Spinal cord (tissue), 10 donors: ENCODE measurements around the gene LILRA1. TPM values are rescaled to one million over a fixed set of nuclear protein-coding genes. Genes with fewer than 3 reads are reported as not detected.
"Not testable (repeated sequence)": the region's sequence is repeated elsewhere in the genome, so short reads cannot be mapped to it uniquely, and the experiment has no call there.

Experiments used
- DNase-seq, 6 donors: peaks; one replicate each; pipeline versions ENCODE4 v3.0.0 to v3.0.0-alpha.2; 2013 to 2015; ENCODE audit warnings: low spot score in 6 of 6, low read depth in 4 of 6
- H3K27ac ChIP-seq: one replicate; pipeline ENCODE4 v1.5.1; 2013; ENCODE audit warnings: low read depth, low read length, control low read depth
- H3K27me3 ChIP-seq: one replicate; pipeline ENCODE4 v1.6.1; 2013; ENCODE audit warnings: low read length; ENCODE audit not compliant: control insufficient read depth, insufficient read depth
- H3K36me3 ChIP-seq: one replicate; pipeline ENCODE4 v1.6.1; 2013; ENCODE audit warnings: low read length; ENCODE audit not compliant: control insufficient read depth, insufficient read depth
- H3K4me1 ChIP-seq: one replicate; pipeline ENCODE4 v1.6.1; 2013; ENCODE audit warnings: low read length; ENCODE audit not compliant: control insufficient read depth, insufficient read depth
- H3K4me3 ChIP-seq: one replicate; pipeline ENCODE4 v1.5.1; 2013; ENCODE audit warnings: low read depth, low read length, control low read depth
- H3K9me3 ChIP-seq: one replicate; pipeline ENCODE4 v1.6.1; 2013; ENCODE audit warnings: low read length; ENCODE audit not compliant: control insufficient read depth, insufficient read depth
- WGBS: methylation state at CpG from one replicate; pipeline ENCODE4 v1.1.5; 2013; ENCODE audit warnings: missing lambda C conversion rate; ENCODE audit not compliant: insufficient coverage; 5-methylcytosine and 5-hydroxymethylcytosine counted together
- polyA plus RNA-seq, 2 donors: library from polyadenylated mRNA; unstranded; fragments of 120-200 nt; gene quantifications; one replicate each; pipeline ENCODE4 v1.2.1, GENCODE V29; 2013; ENCODE audit not compliant: insufficient read length in 2 of 2
- total RNA-seq, 2 donors: library from RNA; depleted of rRNA in 1 of 2; stranded (reverse); fragments of 120-200 nt in 1 of 2; fragments of >200 nt in 1 of 2; gene quantifications; one replicate each; pipeline versions ENCODE4 v1.2.3 to v1.2.4, GENCODE V29; 2013 to 2014
- donor health status: healthy.

The LILRA1 gene
- total and polyA plus RNA-seq, 4 donors = 0.72 to 1.4 (median 0.91) TPM

DNA sequence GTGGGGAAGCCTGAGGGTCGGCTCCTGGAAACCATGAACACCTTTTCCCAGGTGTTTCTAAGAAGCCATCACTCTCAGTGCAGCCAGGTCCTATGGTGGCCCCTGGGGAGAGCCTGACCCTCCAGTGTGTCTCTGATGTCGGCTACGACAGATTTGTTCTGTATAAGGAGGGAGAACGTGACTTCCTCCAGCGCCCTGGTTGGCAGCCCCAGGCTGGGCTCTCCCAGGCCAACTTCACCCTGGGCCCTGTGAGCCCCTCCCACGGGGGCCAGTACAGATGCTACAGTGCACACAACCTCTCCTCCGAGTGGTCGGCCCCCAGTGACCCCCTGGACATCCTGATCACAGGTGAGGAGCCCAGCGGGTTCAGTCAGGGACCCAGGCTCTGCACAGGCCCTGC is 18.2 kb upstream of the LILRA1 start:
- not testable (repeated sequence) for H3K4me3 ChIP-seq, H3K27ac ChIP-seq, DNase-seq, H3K36me3 ChIP-seq, H3K9me3 ChIP-seq, H3K27me3 ChIP-seq, H3K4me1 ChIP-seq
- 84% methylated on average over 5 of the region's 9 CpGs for WGBS

DNA sequence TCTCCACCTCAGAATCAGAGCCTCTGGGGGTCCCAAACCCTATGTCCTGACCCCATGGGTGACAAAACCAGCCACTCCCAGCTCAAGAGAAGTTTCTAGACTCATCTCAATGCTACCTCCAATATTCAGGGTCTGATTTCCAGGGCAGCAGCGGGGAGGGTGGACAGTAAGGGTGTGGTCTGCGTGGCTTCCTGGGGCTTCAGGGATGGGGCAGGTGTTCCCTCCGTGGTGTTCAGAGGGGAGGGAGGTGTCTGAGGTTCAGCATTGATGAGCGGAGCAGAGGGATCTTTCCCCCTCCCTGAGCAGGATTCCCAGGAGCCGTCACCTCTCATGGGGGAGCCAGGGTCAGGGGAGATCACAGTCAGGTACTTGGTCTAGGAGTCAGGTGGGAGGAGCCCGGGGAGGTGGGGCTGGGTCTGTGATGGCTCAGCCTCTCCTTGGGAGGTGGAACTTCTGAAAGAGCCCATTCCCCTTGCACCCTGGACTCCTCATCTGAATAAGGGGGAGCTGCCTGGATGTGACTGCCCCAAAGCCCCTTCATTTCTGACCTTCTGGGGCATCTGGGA is 16.9 kb upstream of the LILRA1 start:
- Histone ChIP-seq H3K27ac (no peak overlapping the region), H3K4me3 (no peak overlapping the region), H3K4me1 (no peaks in the 10 kb centered on the region), H3K9me3 (no peaks in the 10 kb centered on the region), H3K27me3 (no peaks in the 10 kb centered on the region), H3K36me3 (no peaks in the 10 kb centered on the region)
- WGBS = 79% methylated on average over 6 of the region's 6 CpGs
- no peak for DNase-seq

DNA sequence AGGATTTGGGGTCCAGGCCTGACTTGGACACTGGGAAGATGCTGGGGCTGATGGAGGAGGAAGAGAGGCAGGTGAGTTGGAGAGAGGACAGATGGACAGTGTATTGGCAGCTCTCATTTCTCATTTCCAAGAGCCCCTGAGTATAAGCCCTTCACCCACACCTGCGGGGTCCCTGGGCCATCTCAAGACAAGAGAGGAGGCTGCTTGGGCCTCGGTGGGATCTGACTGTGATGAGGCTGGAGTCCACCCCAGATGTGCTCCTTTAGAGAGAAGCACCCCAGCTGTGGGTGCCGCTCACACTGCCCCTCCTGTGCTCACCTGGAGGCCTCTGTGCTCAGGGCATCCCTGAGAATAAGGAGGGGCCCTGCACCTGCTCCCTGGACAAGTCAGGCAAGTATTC is 16.1 kb upstream of the LILRA1 start:
- DNase-seq = no peak
- Histone ChIP-seq H3K36me3 (no peaks in the 10 kb centered on the region), H3K4me1 (no peaks in the 10 kb centered on the region), H3K27me3 (no peaks in the 10 kb centered on the region), H3K9me3 (no peaks in the 10 kb centered on the region), H3K4me3 (no peak overlapping the region), H3K27ac (no peak overlapping the region)
- WGBS = 78% methylated on average over 2 of the region's 3 CpGs

DNA sequence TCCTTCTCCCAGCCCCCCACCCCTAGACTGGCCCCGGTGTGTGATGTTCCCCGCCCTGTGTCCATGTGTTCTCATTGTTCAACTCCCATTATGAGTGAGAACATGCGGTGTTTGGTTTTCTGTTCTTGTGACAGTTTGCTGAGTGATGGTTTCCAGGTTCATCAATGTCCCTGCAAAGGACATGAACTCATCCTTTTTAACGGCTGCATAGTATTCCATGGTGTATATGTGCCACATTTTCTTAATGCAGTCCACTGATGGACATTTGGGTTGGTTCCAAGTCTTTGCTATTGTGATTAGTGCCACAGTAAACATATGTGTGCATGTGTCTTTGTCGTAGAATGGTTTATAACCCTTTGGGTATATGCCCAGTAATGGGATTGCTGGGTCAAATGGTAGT is 15.2 kb upstream of the LILRA1 start:
- not testable (repeated sequence) for H3K27me3 ChIP-seq, DNase-seq, H3K9me3 ChIP-seq, H3K27ac ChIP-seq, H3K4me3 ChIP-seq, H3K36me3 ChIP-seq, H3K4me1 ChIP-seq
- WGBS = 84% methylated on average over 3 of the region's 5 CpGs

DNA sequence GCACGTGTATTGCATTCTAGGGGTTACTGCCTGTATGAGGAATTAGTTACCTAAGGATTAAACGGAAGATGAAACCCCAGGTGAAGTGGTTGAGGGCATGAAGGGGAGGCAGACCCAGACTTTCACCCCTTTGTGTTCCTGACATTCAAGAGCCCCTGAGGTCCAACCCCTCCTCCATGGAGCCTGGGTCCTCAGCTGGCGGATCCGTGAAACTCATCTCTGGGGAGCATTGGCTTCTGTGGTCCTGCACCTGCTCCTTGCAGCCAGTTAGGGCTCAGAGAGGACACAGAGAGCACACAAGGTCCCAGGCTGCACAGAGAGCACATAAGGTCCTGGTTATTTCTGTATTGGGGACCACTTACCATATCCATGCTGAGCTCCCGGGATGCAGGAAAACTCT is 7.0 kb upstream of the LILRA1 start:
- no peak for DNase-seq
- no peaks in the 10 kb centered on the region for H3K4me1 ChIP-seq
- H3K4me3 ChIP-seq = no peak overlapping the region
- no peaks in the 10 kb centered on the region for H3K9me3 ChIP-seq
- H3K36me3 ChIP-seq = no peaks in the 10 kb centered on the region
- H3K27ac ChIP-seq = no peak overlapping the region
- 89% methylated on average over 4 of the region's 5 CpGs for WGBS
- no peaks in the 10 kb centered on the region for H3K27me3 ChIP-seq

DNA sequence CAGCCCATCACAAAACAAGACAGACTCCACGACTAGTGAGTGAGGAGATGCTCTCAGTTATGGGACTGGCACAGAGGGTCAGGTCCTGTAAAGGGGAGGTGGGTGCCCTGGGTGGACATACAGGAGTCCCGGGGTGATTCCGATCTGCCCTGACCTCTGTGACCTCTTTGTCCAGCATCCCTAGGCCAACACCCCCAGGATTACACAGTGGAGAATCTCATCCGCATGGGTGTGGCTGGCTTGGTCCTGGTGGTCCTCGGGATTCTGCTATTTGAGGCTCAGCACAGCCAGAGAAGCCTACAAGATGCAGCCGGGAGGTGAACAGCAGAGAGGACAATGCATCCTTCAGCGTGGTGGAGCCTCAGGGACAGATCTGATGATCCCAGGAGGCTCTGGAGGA is 6.4 kb upstream of the LILRA1 start:
- H3K36me3 ChIP-seq = no peaks in the 10 kb centered on the region
- H3K4me1 ChIP-seq = no peaks in the 10 kb centered on the region
- no peaks in the 10 kb centered on the region for H3K27me3 ChIP-seq
- no peak for DNase-seq
- 70% methylated on average over 6 of the region's 7 CpGs for WGBS
- no peak overlapping the region for H3K4me3 ChIP-seq
- H3K27ac ChIP-seq = no peak overlapping the region
- H3K9me3 ChIP-seq = no peaks in the 10 kb centered on the region

DNA sequence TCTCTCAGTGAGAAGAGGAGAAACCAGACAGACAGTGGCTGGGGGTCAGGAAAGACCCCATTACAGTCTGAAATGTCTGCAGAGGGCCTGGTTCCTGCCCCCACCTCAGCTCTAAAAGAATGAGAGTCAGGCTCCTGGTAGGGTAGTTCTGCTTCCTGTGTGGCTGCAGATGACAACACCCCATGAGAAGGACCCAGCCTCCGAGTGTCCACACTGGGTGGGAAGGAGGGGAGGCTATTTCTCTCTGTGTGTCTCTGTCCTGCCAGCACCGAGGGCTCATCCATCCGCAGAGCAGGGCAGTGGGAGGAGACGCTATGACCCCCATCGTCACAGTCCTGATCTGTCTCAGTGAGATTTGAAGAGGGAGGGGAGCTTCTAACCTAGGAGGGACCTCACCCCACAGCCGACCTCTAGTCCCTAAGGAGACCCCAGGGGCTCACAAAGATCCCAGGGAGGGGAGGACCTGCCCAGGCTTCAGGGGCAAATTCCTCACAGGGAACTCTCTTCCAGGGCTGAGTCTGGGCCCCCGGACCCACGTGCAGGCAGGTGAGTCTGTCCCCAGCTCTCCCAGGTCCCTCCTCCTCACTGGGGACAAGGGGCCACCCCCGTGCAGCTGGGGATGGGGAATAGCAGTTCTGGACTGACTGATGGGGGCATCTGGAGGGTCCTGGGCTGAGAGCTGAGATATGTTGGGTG is 647 bp downstream of the LILRA1 start:
- not testable (repeated sequence) for H3K9me3 ChIP-seq, DNase-seq, H3K36me3 ChIP-seq, H3K4me1 ChIP-seq, H3K27ac ChIP-seq, H3K4me3 ChIP-seq, H3K27me3 ChIP-seq
- WGBS = 88% methylated on average over 1 of the region's 9 CpGs

DNA sequence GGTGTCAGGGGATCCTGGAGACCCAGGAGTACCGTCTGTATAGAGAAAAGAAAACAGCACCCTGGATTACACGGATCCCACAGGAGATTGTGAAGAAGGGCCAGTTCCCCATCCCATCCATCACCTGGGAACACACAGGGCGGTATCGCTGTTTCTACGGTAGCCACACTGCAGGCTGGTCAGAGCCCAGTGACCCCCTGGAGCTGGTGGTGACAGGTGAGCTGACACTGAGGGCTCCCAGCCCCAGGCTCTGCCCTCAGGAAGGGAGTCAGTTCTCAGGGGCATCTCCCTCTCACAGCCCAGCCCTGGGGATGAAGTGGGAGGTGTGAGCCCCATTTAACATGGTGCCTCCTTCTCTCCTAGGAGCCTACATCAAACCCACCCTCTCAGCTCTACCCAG is 1.3 kb downstream of the LILRA1 start:
- DNase-seq = no peak
- Histone ChIP-seq H3K4me3 (no peak overlapping the region), H3K27me3 (no peaks in the 10 kb centered on the region), H3K4me1 (no peaks in the 10 kb centered on the region), H3K9me3 (no peaks in the 10 kb centered on the region), H3K36me3 (no peaks in the 10 kb centered on the region), H3K27ac (no peak overlapping the region)
- WGBS = 88% methylated on average over 5 of the region's 5 CpGs

DNA sequence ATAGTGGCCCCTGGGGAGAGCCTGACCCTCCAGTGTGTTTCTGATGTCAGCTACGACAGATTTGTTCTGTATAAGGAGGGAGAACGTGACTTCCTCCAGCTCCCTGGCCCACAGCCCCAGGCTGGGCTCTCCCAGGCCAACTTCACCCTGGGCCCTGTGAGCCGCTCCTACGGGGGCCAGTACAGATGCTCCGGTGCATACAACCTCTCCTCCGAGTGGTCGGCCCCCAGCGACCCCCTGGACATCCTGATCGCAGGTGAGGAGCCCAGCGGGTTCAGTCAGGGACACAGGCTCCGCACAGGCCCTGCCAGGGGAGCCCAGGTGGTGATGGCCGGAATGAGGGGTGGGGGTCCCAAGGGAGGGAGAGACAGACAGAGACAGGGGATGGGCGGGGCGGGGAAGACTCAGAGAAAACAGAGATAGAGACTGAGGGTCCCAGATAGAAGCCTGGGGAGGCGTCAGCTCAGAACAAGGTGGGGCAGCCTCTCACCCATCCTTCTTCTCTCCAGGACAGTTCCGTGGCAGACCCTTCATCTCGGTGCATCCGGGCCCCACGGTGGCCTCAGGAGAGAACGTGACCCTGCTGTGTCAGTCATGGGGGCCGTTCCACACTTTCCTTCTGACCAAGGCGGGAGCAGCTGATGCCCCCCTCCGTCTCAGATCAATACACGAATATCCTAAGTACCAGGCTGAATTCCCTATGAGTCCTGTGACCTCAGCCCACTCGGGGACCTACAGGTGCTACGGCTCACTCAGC is 2.4 kb downstream of the LILRA1 start:
- not testable (repeated sequence) for H3K27ac ChIP-seq, H3K27me3 ChIP-seq, H3K9me3 ChIP-seq, DNase-seq, H3K4me1 ChIP-seq, H3K36me3 ChIP-seq, H3K4me3 ChIP-seq
- 87% methylated on average over 22 of the region's 26 CpGs for WGBS

DNA sequence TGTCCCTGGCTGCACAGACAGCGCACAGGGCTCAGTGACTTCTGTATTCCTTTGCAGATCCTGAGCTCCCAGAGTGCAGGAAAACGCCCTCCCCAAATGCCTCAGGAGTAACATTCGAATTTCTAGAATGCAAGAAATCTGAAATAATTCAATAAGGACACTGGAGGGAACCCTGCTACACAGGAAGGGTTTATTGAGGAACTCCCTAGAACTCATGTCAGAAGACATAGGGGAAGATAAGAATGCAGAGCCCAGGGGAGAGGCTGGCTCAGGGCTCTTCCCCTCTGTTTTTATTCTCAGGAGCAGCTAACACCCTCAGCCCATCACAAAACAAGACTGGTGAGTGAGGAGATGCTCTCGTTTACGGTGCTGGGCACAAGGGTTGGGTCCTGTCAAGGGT is 6.8 kb downstream of the LILRA1 start:
- DNase-seq = no peak
- no peaks in the 10 kb centered on the region for H3K9me3 ChIP-seq
- H3K36me3 ChIP-seq = no peaks in the 10 kb centered on the region
- no peaks in the 10 kb centered on the region for H3K4me1 ChIP-seq
- no peaks in the 10 kb centered on the region for H3K27me3 ChIP-seq
- H3K4me3 ChIP-seq = no peak overlapping the region
- WGBS = 52% methylated on average over 2 of the region's 5 CpGs
- no peak overlapping the region for H3K27ac ChIP-seq
